ENCODE results near the gene SPATA4. TPM values are rescaled to one million over a fixed set of nuclear protein-coding genes. Genes with fewer than 3 reads are reported as not detected.
"Not testable (repeated sequence)": the region's sequence is repeated elsewhere in the genome, so short reads cannot be mapped to it uniquely, and the experiment has no call there.

Gene SPATA4
- not detected for polyA plus RNA-seq

DNA sequence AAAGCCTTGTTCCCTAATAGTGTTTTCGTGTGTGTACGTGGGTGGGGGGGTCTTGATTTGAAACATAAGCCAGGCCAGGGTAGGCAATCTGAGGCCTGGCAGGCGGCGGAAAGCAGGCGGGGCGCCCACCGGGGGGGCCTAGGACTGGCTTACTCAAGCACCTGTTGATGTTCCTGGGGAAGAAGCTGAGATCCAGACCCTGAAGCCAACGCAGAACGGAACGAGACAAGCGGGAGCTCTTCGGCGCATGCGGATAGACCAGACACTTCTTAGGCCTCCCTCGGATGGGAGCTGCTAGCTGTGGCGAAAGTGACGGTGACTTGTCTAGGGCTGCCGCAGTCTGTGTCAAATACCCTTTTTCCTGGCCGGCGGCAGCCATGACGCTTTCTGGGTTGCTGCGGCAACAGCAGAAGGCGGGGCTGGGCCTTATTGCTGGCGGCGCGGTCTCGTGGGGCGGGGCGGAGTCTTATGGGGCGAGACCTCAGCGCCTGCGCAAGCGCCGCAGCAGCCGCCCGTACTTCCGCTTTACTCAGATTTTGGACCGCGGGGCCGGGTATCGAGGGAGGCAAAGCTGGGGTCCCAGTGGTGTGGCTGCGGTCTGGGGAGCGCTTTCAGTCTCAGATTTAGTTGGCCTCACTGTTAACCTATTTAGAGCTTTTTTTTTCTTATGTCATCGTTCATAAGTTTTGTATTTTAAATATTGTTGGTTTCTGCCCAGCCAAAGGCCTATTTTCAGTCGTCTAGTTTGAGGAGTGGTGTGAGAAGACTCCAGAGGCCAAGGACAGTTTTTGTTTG, at the start of gene SPATA4:
SPATA4 (minus strand) TSS at position 402 of the 795 bp plus-strand sequence; CDS start at position 379, 23 bp downstream.
- Mint-ChIP-seq H3K9me3 (no peaks in the 10 kb centered on the region), H3K36me3 (peaks cover 4% of the 10 kb centered on the region), H3K4me1 (peaks cover 2 to 11% (median 11%) of the 10 kb centered on the region in 3 donors), H3K4me3 (peak within 1 kb of the TSS; percentile 85 to 96 (median 92)), H3K27ac (peak within 1 kb of the TSS; percentile 71 to 98 (median 93)), H3K27me3 (peaks cover 20% of the 10 kb centered on the region)

DNA sequence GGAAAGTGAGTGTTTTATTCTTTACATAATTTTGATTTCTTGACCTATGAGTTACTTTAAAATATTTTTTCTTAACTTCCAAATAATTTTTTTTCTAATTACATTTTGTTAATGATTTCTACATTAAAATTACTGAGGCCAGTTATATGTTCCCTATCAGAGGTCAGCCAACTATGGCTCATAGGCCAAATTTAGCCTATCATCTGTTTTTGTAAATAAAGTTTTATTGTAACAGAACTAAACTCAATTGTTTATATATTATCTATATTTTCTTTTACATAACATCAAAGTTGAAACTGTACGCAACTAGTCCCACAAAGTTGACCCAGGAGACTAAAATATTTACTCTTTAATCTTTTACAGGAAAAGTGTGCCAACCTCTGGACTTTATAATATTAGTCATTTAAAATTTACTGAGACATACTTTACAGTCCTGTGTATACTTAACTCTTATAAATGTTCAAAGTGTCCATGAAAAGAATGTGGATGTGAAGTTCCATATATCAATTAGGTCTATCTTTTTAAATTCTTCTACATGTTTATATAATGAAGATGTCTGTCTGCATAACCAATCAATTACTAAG, 47.5 kb upstream of the SPATA4 start:
- no peak overlapping the region for H3K27ac Mint-ChIP-seq
- H3K27me3 Mint-ChIP-seq = no peaks in the 10 kb centered on the region
- H3K36me3 Mint-ChIP-seq = no peaks in the 10 kb centered on the region
- H3K9me3 Mint-ChIP-seq = no peaks in the 10 kb centered on the region
- H3K4me3 Mint-ChIP-seq = no peak overlapping the region
- H3K4me1 Mint-ChIP-seq = no peaks in the 10 kb centered on the region

DNA sequence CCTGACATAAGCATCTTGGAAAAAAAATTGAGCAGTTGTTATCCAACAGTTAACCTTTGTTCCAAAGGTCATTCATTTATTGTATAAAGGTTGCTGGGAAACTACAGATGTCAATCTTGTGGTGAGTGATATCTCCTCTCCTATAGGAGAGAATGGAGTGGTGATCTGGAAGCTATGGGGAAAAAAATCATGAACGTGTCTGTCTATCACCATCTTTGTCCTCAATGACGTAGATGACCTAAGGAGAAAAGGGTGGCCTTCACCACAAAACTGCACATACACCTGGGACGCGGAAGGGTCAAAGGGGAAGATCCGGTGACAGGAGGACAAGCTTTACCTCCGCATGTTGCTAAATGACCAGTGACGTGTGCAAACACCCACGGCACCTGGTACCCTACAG, 46.3 kb upstream of the SPATA4 start:
- H3K27ac Mint-ChIP-seq = no peak overlapping the region
- no peaks in the 10 kb centered on the region for H3K4me1 Mint-ChIP-seq
- H3K27me3 Mint-ChIP-seq = peaks cover 2% of the 10 kb centered on the region
- no peaks in the 10 kb centered on the region for H3K9me3 Mint-ChIP-seq
- no peak overlapping the region for H3K4me3 Mint-ChIP-seq
- no peaks in the 10 kb centered on the region for H3K36me3 Mint-ChIP-seq

DNA sequence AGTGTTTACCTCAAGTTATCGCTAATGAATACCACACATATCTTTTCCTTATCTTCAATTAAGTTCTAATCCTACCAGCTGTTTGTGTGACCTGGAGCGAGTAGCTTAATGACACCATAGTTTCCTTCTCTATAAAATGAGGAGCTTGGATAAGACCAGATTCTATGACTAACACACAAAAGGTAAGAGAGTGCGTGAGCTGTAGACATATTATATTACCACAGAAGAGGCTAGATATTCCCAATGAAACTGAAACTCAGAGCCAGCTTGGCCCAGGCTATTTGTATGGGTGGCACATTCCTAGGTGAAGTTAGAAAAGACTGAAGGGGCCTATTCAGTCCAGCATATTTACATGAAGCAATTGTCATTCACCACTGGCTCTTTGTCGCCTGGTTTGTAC, 43.4 kb upstream of the SPATA4 start:
- Mint-ChIP-seq H3K27me3 (peaks cover 5% of the 10 kb centered on the region), H3K36me3 (no peaks in the 10 kb centered on the region), H3K4me1 (no peaks in the 10 kb centered on the region), H3K4me3 (no peak overlapping the region), H3K9me3 (no peaks in the 10 kb centered on the region), H3K27ac (no peak overlapping the region)

DNA sequence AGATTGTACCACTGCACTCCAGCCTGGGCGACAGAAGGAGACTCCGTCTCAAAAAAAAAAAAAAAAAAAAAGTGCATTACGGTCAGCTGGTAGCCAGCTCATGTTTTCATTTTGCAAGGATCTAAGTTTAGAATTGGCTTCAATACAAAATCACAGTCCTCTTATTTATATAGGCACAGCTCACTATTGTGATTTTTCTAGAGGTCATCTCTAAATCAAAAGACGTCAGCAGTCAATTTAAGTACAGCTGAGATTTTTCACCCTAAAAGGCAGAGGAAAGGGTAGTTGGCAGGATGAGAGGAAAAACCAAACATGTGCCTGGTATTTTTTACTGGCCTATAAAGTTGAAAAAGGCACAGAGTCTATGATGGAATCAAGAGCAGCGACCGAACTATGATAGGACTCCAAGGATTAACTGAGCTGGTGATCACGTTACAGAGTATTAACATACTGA, 42.8 kb upstream of the SPATA4 start:
- H3K4me3 Mint-ChIP-seq = no peak overlapping the region
- peaks cover 5% of the 10 kb centered on the region for H3K27me3 Mint-ChIP-seq
- H3K9me3 Mint-ChIP-seq = no peaks in the 10 kb centered on the region
- H3K4me1 Mint-ChIP-seq = no peaks in the 10 kb centered on the region
- no peaks in the 10 kb centered on the region for H3K36me3 Mint-ChIP-seq
- H3K27ac Mint-ChIP-seq = no peak overlapping the region

DNA sequence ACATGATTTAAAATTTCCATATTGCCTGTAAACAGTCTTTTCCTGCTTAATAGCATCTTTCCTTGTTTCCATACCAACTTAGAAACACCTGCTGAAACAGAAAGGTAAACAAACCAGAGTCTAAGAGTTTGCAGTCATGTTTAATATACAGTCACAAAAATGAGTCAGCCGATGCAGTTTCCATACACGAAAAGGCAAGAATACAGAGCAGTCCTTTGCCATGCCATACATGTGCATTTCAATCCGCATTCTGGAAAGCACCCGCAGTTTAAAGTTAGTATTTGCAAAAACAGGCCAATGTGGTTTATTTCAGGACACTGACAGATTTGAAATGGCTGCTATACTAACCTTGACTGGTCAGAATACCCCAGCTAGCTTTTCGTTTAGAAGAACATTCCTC, 41.6 kb upstream of the SPATA4 start:
- Mint-ChIP-seq H3K9me3 (no peaks in the 10 kb centered on the region), H3K36me3 (no peaks in the 10 kb centered on the region), H3K27ac (no peak overlapping the region), H3K4me3 (no peak overlapping the region), H3K27me3 (peaks cover 5% of the 10 kb centered on the region), H3K4me1 (no peaks in the 10 kb centered on the region)

DNA sequence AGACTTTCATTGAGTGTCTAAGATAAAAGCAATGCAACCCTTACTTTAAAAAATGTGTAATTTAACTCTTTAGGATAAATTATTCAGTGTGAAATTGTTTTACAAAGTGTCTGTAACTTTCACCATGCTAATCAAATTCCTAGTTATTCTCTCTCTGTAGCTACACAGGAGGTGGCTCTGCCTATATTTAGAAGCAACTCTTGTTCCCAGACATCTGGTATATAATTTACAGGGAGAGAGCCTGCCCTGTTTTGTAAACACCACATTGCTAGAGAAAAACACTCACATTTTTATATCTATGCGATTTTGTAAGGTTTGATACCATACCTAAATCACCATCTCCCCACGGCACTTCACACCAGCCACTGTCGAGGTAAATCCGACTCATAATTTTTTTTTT, 35.5 kb upstream of the SPATA4 start:
- Mint-ChIP-seq H3K9me3 (no peaks in the 10 kb centered on the region), H3K27me3 (peaks cover 4% of the 10 kb centered on the region), H3K27ac (no peak overlapping the region), H3K36me3 (no peaks in the 10 kb centered on the region), H3K4me1 (no peaks in the 10 kb centered on the region), H3K4me3 (no peak overlapping the region)

DNA sequence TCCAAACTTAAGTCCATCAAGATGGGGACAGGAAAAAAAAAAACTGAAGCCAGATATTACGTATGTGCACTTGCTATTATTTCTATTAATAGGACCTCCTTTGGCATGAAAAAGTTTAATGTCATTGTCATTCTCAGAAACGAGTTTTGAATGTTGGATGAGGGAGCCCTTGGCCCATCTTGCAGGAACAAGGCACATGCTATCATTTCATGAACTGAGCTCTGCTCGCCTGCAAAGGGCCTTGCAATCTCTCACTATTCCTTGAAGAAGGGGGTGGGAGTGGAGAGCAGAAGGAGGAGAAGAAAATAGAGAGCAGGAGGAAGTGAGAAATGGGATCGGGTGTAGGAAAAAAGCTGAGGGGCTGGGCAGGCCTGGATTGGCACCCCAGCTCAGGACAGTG, 34.3 kb upstream of the SPATA4 start:
- H3K9me3 Mint-ChIP-seq = no peaks in the 10 kb centered on the region
- no peaks in the 10 kb centered on the region for H3K4me1 Mint-ChIP-seq
- H3K36me3 Mint-ChIP-seq = no peaks in the 10 kb centered on the region
- no peak overlapping the region for H3K27ac Mint-ChIP-seq
- H3K4me3 Mint-ChIP-seq = no peak overlapping the region
- H3K27me3 Mint-ChIP-seq = peaks cover 4% of the 10 kb centered on the region

DNA sequence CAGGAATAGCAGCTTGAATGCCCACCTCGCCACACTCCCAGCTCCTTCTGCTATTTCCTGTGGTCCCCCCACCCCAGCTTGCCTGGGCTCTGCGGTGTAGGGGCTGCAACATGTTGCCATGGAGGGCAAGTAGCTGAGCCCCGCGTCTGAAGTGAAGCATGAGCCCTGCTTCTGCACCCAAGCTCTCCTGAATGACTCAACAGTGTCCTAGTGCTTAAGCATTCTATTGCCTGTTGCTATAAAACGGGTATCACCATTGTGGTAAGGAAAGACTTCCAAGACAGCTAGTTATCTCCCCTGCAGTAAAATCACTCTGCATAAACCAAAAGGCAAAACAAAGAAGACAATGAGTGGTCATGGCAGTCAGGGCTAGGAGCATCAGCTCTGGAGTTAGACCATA, 31.4 kb upstream of the SPATA4 start:
- Mint-ChIP-seq H3K4me1 (no peaks in the 10 kb centered on the region), H3K36me3 (no peaks in the 10 kb centered on the region), H3K27ac (no peak overlapping the region), H3K27me3 (peaks cover 4% of the 10 kb centered on the region), H3K9me3 (no peaks in the 10 kb centered on the region), H3K4me3 (no peak overlapping the region)

DNA sequence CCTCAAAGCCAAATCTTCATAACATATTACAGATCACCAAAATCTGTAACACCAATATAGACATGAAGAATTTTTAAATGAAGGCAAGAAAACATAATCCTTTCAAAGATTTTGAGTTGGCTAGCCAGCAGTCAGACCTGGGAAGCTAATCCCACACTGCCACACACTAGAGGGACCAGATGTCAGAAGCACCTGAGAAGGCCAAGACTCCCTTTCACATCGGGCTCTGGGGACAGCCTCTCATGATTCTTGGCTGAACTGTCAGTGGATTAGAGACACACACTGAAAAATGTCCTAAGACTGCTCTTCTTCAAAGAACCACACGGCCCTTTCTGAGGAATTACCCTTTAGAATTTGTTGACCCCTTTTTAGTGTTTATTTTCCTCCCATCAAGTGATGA, 28.2 kb upstream of the SPATA4 start:
- no peak overlapping the region for H3K27ac Mint-ChIP-seq
- H3K36me3 Mint-ChIP-seq = no peaks in the 10 kb centered on the region
- no peaks in the 10 kb centered on the region for H3K9me3 Mint-ChIP-seq
- no peaks in the 10 kb centered on the region for H3K4me1 Mint-ChIP-seq
- H3K4me3 Mint-ChIP-seq = no peak overlapping the region
- peaks cover 3% of the 10 kb centered on the region for H3K27me3 Mint-ChIP-seq

DNA sequence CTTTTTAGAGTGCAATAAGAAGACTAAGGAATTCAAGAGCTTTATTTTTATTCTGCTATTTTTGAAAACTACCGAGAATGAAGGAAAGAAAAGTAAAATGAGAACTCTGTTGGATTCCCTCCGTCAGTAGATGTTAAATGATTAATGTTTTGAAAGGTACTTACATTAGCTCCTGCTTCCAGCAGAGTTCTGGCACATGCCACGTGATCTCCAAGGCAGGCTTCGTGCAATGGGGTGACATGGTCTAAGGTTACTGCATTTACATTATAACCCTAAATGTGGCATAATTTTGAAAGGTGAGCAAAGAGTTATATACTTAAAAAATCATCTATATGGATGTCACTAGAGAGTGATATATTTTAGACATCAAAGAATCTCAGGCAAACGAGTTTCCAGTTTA, 26.8 kb upstream of the SPATA4 start:
- Mint-ChIP-seq H3K36me3 (no peaks in the 10 kb centered on the region), H3K27me3 (peaks cover 3% of the 10 kb centered on the region), H3K4me3 (no peak overlapping the region), H3K4me1 (no peaks in the 10 kb centered on the region), H3K9me3 (no peaks in the 10 kb centered on the region), H3K27ac (no peak overlapping the region)

DNA sequence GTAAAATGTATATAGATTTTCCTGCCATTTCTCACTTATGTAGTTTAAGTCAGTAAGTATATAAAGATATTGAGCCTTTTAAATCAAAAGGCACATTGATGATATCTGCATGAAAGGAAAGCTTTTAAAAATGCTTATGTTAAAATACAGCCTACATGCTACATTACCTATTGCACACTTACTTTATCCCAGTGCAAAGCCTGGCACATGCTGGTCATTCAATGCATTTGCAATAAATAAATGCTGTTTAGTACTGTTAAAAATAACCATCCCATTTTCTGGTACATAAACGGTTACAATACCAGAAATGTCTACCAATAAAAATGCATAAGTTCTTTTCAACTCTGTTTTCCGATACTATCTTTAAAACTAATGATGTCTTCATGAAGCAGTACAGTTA, 22.1 kb upstream of the SPATA4 start:
- no peak overlapping the region for H3K4me3 Mint-ChIP-seq
- no peak overlapping the region for H3K27ac Mint-ChIP-seq
- peaks cover 0 to 2% (median 2%) of the 10 kb centered on the region in 3 donors for H3K9me3 Mint-ChIP-seq
- no peaks in the 10 kb centered on the region for H3K36me3 Mint-ChIP-seq
- peaks cover 2% of the 10 kb centered on the region for H3K27me3 Mint-ChIP-seq
- H3K4me1 Mint-ChIP-seq = no peaks in the 10 kb centered on the region

DNA sequence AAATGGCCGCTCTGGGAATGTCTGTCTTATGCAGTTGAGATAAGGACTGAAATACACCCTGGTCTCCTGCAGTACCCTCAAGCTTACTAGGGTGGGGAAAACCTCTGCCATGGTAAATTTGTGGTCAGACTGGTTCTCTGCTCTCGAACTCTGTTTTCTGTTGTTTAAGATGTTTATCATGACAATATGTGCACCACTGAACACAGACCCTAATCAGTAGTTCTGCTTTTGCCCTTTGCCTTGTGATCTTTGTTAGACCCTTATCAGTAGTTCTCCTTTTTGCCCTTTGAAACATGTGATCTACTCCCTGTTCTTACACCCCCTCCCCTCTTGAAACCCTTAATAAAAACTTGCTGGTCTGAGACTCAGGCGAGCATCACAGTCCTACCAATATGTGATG, 17.0 kb upstream of the SPATA4 start:
- not testable (repeated sequence) for H3K9me3 Mint-ChIP-seq, H3K27me3 Mint-ChIP-seq, H3K4me3 Mint-ChIP-seq, H3K27ac Mint-ChIP-seq, H3K36me3 Mint-ChIP-seq, H3K4me1 Mint-ChIP-seq

DNA sequence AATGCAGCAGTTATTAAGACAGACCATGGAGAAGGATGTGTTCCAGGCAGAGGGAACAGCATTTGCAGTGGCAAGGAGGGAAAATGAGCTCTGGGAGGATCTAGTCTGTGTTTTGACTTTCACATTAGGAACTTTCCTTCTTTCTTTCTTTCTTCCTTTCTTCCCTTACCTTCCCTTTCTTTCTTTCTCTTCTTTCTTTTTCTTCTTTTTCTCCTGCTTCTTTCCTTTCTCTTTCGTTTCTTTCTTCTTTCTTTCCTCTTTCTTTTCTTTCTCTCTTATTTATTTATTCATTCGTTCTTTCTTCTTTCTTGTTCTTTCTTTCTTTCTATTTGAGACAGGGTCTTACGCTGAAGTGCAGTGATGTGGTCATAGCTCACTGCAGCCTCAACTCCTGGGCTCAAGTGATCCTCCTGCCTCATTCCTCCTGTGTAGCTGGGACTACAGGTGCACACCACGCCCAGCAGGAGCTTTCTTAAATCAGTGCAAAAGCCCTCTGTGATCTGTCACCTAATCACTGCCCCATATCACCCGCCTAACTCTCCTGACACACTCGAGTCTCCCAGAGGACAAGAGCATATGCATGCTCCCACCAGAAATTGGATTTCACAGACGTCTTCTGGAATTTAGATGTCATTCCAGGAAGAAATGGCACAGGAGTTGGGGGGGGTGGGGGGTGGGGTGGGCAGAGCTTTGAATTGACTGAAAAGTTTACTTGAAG, 15.4 kb upstream of the SPATA4 start:
- Mint-ChIP-seq H3K9me3 (peaks cover 0 to 10% (median 9%) of the 10 kb centered on the region in 3 donors), H3K27ac (no peak overlapping the region), H3K4me1 (no peaks in the 10 kb centered on the region), H3K4me3 (no peak overlapping the region), H3K36me3 (no peaks in the 10 kb centered on the region), H3K27me3 (peaks cover 7% of the 10 kb centered on the region)

DNA sequence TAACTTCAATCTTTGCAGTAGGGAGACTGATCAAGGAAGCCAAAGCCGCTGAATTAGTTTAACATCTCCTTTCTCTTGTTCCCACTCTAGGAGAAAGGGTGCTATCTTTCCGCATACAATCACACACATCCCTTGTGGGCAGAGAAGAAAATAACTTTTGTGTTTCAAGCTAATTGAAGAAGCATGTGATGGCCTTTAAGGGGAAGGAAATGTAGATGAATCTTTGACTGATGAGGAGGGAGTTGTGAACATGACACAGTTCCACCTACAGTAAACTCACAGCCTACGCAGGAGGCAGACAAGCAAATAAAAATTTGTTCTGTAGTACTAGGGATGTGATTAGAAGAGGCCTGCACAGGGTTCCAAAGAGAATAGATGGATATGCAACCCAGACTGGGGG, 14.7 kb upstream of the SPATA4 start:
- H3K27ac Mint-ChIP-seq = no peak overlapping the region
- peaks cover 10% of the 10 kb centered on the region for H3K27me3 Mint-ChIP-seq
- H3K9me3 Mint-ChIP-seq = peaks cover 0 to 10% (median 9%) of the 10 kb centered on the region in 3 donors
- no peaks in the 10 kb centered on the region for H3K4me1 Mint-ChIP-seq
- H3K36me3 Mint-ChIP-seq = no peaks in the 10 kb centered on the region
- no peak overlapping the region for H3K4me3 Mint-ChIP-seq

Data from IgD-negative memory B cell (primary cell).